GM23338 (cell line): ENCODE measurements around the gene TMPRSS9. TPM values are rescaled to one million over a fixed set of nuclear protein-coding genes. Genes with fewer than 3 reads are reported as not detected.

ENCODE experiments used
- ATAC-seq: fragments of 200-7000 bp; cut with Tn5 transposase; 3 replicates; pipeline ENCODE4 v1.9.1; 2020
- DNase-seq: peaks from one replicate; pipeline ENCODE4 v3.0.0-alpha.2; 2015; ENCODE audit warnings: low spot score
- H2AFZ ChIP-seq: fragments of 200-600 bp; sonication (generic); 2 replicates; pipeline ENCODE4 v1.8.0; 2016; ENCODE audit warnings: antibody characterized with exemption, mild to moderate bottlenecking, moderate library complexity
- H3F3A ChIP-seq: fragments of 200-600 bp; sonication (generic); replicated peaks from 2 replicates; pipeline ENCODE4 v1.8.0; 2017; ENCODE audit warnings: antibody characterized with exemption, mixed run types, low read depth
- H3K27ac ChIP-seq: fragments of 200-600 bp; sonication (generic); 2 replicates; pipeline ENCODE4 v1.6.1; 2016; ENCODE audit warnings: low read depth
- H3K27me3 ChIP-seq: fragments of 200-600 bp; sonication (generic); 2 replicates; pipeline ENCODE4 v1.8.0; 2016; ENCODE audit warnings: mild to moderate bottlenecking, mixed run types, moderate library complexity; ENCODE audit not compliant: insufficient read depth
- H3K36me3 ChIP-seq: fragments of 200-600 bp; sonication (generic); 2 replicates; pipeline ENCODE4 v1.8.0; 2016; ENCODE audit warnings: mild to moderate bottlenecking; ENCODE audit not compliant: insufficient read depth
- H3K4me1 ChIP-seq: fragments of 200-600 bp; sonication (generic); 2 replicates; pipeline ENCODE4 v1.8.0; 2016; ENCODE audit warnings: mild to moderate bottlenecking, moderate library complexity; ENCODE audit not compliant: insufficient read depth
- H3K4me2 ChIP-seq: fragments of 200-600 bp; sonication (generic); 2 replicates; pipeline ENCODE4 v1.7.1; 2017; ENCODE audit warnings: mixed run types
- H3K4me3 ChIP-seq: fragments of 200-600 bp; sonication (generic); 2 replicates; pipeline ENCODE4 v1.6.1; 2016; ENCODE audit warnings: mixed run types
- H3K79me2 ChIP-seq: fragments of 200-600 bp; sonication (generic); replicated peaks from 2 replicates; pipeline ENCODE4 v1.8.0; 2017; ENCODE audit warnings: mild to moderate bottlenecking; ENCODE audit not compliant: insufficient read depth
- H3K9me2 ChIP-seq: fragments of 200-600 bp; sonication (generic); 2 replicates; pipeline ENCODE4 v1.8.0; 2017; ENCODE audit not compliant: insufficient read depth
- H4K20me1 ChIP-seq: fragments of 200-600 bp; sonication (generic); replicated peaks from 2 replicates; pipeline ENCODE4 v1.8.0; 2017; ENCODE audit warnings: mild to moderate bottlenecking; ENCODE audit not compliant: insufficient read depth
- H3K27ac Mint-ChIP-seq: 2 replicates; pipeline ENCODE4 v1.8.0; 2020; ENCODE audit warnings: inconsistent platforms, mild to moderate bottlenecking, moderate library complexity, mixed read lengths
- H3K27me3 Mint-ChIP-seq: 3 replicates; pipeline ENCODE4 v1.8.0; 2022; ENCODE audit warnings: low read depth, mild to moderate bottlenecking, moderate library complexity, mixed read lengths, inconsistent platforms; ENCODE audit not compliant: insufficient read depth, poor library complexity
- H3K36me3 Mint-ChIP-seq: 3 replicates; pipeline ENCODE4 v1.8.0; 2021; ENCODE audit warnings: low read depth, mild to moderate bottlenecking, inconsistent platforms, moderate library complexity, mixed read lengths
- H3K4me1 Mint-ChIP-seq: 3 replicates; pipeline ENCODE4 v1.8.0; 2020; ENCODE audit warnings: mild to moderate bottlenecking, inconsistent platforms, mixed read lengths
- H3K4me3 Mint-ChIP-seq: 3 replicates; pipeline ENCODE4 v1.8.0; 2021; ENCODE audit warnings: moderate library complexity, mild to moderate bottlenecking, inconsistent platforms, mixed read lengths
- H3K9me3 Mint-ChIP-seq: 3 replicates; pipeline ENCODE4 v1.8.0; 2020; ENCODE audit warnings: moderate library complexity, mild to moderate bottlenecking, inconsistent platforms, mixed read lengths
- CREB1 ChIP-seq: fragments of 250-450 bp; sonication (Bioruptor Pico); IDR thresholded peaks from 2 replicates; pipeline ENCODE4 v1.5.0; 2020; ENCODE audit warnings: low read depth, mild to moderate bottlenecking, moderate library complexity
- CTCF ChIP-seq, 2 experiments: fragments of 200-600 bp in 1 of 2; sonication (generic) in 1 of 2; conservative IDR thresholded peaks; 2 replicates each; pipeline versions ENCODE4 v1.5.1 to v1.6.1; 2016 to 2017; ENCODE audit warnings: antibody characterized with exemption in 2 of 2, low read depth in 2 of 2, mild to moderate bottlenecking in 2 of 2, moderate library complexity in 1 of 2
- ETS1 ChIP-seq: IDR thresholded peaks from 2 replicates; pipeline ENCODE4 v1.6.1; 2016; ENCODE audit warnings: antibody characterized with exemption
- EZH2 ChIP-seq: fragments of 200-600 bp; sonication (generic); IDR thresholded peaks from one replicate; pipeline ENCODE4 v1.8.0; 2017; ENCODE audit warnings: antibody characterized with exemption, mild to moderate bottlenecking, low read depth; ENCODE audit not compliant: unreplicated experiment
- EZH2phosphoT487 ChIP-seq: fragments of 200-600 bp; sonication (generic); IDR thresholded peaks from one replicate; pipeline ENCODE4 v1.8.1; 2018; ENCODE audit warnings: antibody characterized with exemption; ENCODE audit not compliant: unreplicated experiment
- JUNB ChIP-seq: IDR thresholded peaks from one replicate; pipeline ENCODE4 v1.6.1; 2016; ENCODE audit warnings: antibody characterized with exemption; ENCODE audit not compliant: unreplicated experiment
- POLR2AphosphoS5 ChIP-seq: IDR thresholded peaks from 2 replicates; pipeline ENCODE4 v1.6.1; 2016; ENCODE audit warnings: antibody characterized with exemption, low read depth
- REST ChIP-seq: IDR thresholded peaks from one replicate; pipeline ENCODE4 v1.6.1; 2018; ENCODE audit warnings: antibody characterized with exemption; ENCODE audit not compliant: unreplicated experiment
- STAT1 ChIP-seq: IDR thresholded peaks from one replicate; pipeline ENCODE4 v1.6.1; 2016; ENCODE audit warnings: antibody characterized with exemption; ENCODE audit not compliant: unreplicated experiment
- ZNF114 ChIP-seq: fragments of 250-450 bp; sonication (Bioruptor Pico); IDR thresholded peaks from 2 replicates; pipeline ENCODE4 v1.5.0; 2020; ENCODE audit warnings: mild to moderate bottlenecking, moderate library complexity
- ZNF331 ChIP-seq: fragments of 250-450 bp; sonication (Bioruptor Pico); IDR thresholded peaks from 2 replicates; pipeline ENCODE4 v1.5.0; 2020; ENCODE audit warnings: low read depth, mild to moderate bottlenecking, moderate library complexity
- ZNF462 ChIP-seq: fragments of 250-450 bp; sonication (Bioruptor Pico); IDR thresholded peaks from 2 replicates; pipeline ENCODE4 v1.5.0; 2020; ENCODE audit warnings: mild to moderate bottlenecking, moderate library complexity
- polyA plus RNA-seq: library from polyadenylated mRNA; unstranded; fragments of >200 nt; fragmentation: Nextera tagmentation; extraction: Ambion mirVana; gene quantifications from 2 replicates; pipeline ENCODE4 v1.2.1, GENCODE V29; 2016
- total RNA-seq: library from RNA; depleted of rRNA; stranded (reverse); fragments of >200 nt; shearing (Covaris generic); gene quantifications from 2 replicates; pipeline ENCODE4 v1.2.3, GENCODE V29; 2014

TMPRSS9 gene
- total and polyA plus RNA-seq, 2 experiments from 2014 or later, result 0.05 to 0.28 TPM

- Mint-ChIP-seq H3K27ac (no peak overlapping the region), H3K27me3 (peaks cover 19% of the 10 kb centered on the region), H3K36me3 (peaks cover 12% of the 10 kb centered on the region), H3K9me3 (peaks cover 28% of the 10 kb centered on the region), H3K4me1 (no peaks in the 10 kb centered on the region; the same call in 2 of the 3 replicates), H3K4me3 (no peak overlapping the region)
- Histone ChIP-seq H3K4me3 (no peak overlapping the region), H4K20me1 (no peaks in the 10 kb centered on the region), H3K36me3 (no peaks in the 10 kb centered on the region), H3K4me2 (no peak overlapping the region), H3K27me3 (no peaks in the 10 kb centered on the region), H3K4me1 (no peaks in the 10 kb centered on the region), H2AFZ (no peak overlapping the region), H3F3A (no peaks in the 10 kb centered on the region; the same call in 1 of the 2 replicates), H3K79me2 (no peaks in the 10 kb centered on the region), H3K9me2 (0 out of 2 replicates have a peak, but pooled peaks cover 3% of the 10 kb centered on the region), H3K27ac (no peak overlapping the region)
- ATAC-seq (no peak), DNase-seq (no peak)
- TF ChIP-seq ZNF114 (no peak), POLR2AphosphoS5 (no peak), CTCF (conservative IDR thresholded peaks at IDR 0.05; ENCODE audit: low read depth in 2 of 2) (no peak), ETS1 (no peak), STAT1 (no peak), ZNF462 (CRISPR knock-in tag) (no peak), CREB1 (CRISPR knock-in tag) (no peak), EZH2phosphoT487 (no peak), REST (no peak), EZH2 (no peak), JUNB (no peak), ZNF331 (CRISPR knock-in tag) (no peak)
Measured at GRCh38 chr19:2374808-2375207, 14.7 kb downstream of the TMPRSS9 start.
